BLaER1 treated with 17β-estradiol and CSF1 and Interleukin-3, amounts not matched to agents 10 nM and 100 nM (cell line): ENCODE results near the gene ISL1.

Source experiments
- H3K27ac ChIP-seq, 11 experiments: shearing (Covaris generic); formaldehyde crosslinking; 2 replicates each; pipeline ENCODE4 v1.8.1; 2022
- H3K27me3 ChIP-seq, 11 experiments: shearing (Covaris generic); formaldehyde crosslinking; 2 replicates each; pipeline ENCODE4 v1.8.1; 2022
- H3K36me3 ChIP-seq, 11 experiments: shearing (Covaris generic); formaldehyde crosslinking; 2 replicates each; pipeline ENCODE4 v1.8.1; 2022
- H3K4me1 ChIP-seq, 10 experiments: shearing (Covaris generic); formaldehyde crosslinking; 2 replicates each; pipeline ENCODE4 v1.8.1; 2022
- H3K4me2 ChIP-seq, 11 experiments: shearing (Covaris generic); formaldehyde crosslinking; 2 replicates each; pipeline ENCODE4 v1.8.1; 2022
- H3K4me3 ChIP-seq, 10 experiments: shearing (Covaris generic); formaldehyde crosslinking; 2 replicates each; pipeline ENCODE4 v1.8.1; 2022
- H3K9ac ChIP-seq, 11 experiments: shearing (Covaris generic); formaldehyde crosslinking; 2 replicates each; pipeline ENCODE4 v1.8.1; 2022
- H3K9me3 ChIP-seq, 11 experiments: shearing (Covaris generic); formaldehyde crosslinking; replicated peaks in 1 of 11; 2 replicates each; pipeline ENCODE4 v1.8.1; 2022
- H4K20me1 ChIP-seq, 11 experiments: shearing (Covaris generic); formaldehyde crosslinking; 2 replicates each; pipeline ENCODE4 v1.8.1; 2022
- Cebpa-rat ChIP-seq, 11 experiments: shearing (Covaris generic); IDR thresholded peaks; 2 replicates each; pipeline ENCODE4 v1.8.1; 2022

ISL1 gene

DNA sequence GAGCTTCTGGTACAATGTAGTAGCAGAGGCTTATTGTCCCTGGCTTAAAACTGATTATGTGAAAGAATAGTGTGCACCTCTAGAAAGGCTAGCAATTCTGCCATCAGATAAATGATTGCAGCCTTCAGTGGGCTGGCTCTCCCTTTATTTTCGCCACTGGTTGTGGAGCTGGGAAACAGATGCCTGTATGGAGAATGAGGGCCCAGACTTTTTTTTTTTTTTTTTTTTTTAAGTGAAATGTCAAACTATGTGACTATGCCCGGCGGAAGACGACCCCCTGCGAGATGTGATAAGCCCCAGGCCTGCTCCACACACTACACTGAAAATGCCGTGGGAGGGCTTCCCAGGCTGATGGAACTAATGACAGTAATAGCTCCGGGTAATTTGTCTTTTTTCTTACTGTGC is 28.7 kb downstream of the ISL1 start:
- H3K4me2 ChIP-seq, result no peak overlapping the region
- H3K4me1 ChIP-seq, result no peaks in the 10 kb centered on the region
- no peaks in the 10 kb centered on the region for H3K27me3 ChIP-seq
- no peak overlapping the region for H3K9ac ChIP-seq
- TF ChIP-seq Cebpa-rat (IDR thresholded peaks at IDR 0.05), result no peak
- H3K4me3 ChIP-seq, result no peak overlapping the region
- H4K20me1 ChIP-seq, result no peaks in the 10 kb centered on the region
- no peak overlapping the region for H3K27ac ChIP-seq
- no peaks in the 10 kb centered on the region for H3K36me3 ChIP-seq
- H3K9me3 ChIP-seq, result no peaks in the 10 kb centered on the region

DNA sequence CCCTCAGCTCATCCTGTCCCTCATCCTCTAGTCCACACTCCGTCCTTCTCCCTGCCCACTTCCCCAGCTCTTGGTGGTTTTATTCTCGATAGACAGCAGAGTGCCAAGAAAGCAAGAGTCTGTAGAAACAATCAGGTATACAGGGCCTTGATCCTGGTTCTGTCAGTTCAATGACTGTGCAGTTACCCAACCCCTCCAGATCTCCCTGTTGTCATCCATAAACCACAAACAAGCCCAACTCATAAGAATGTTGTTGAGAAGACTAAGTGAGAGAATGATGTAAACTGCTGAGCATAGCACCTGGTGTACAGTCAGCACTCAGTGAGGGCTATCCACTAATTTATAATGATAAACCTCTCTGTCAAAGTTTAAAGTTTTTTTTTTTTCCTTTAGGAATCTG is 31.3 kb downstream of the ISL1 start:
- Histone ChIP-seq H3K9me3 (no peaks in the 10 kb centered on the region), H3K4me3 (no peak overlapping the region), H3K9ac (no peak overlapping the region), H3K4me2 (no peak overlapping the region), H4K20me1 (no peaks in the 10 kb centered on the region), H3K27me3 (no peaks in the 10 kb centered on the region), H3K27ac (no peak overlapping the region), H3K36me3 (no peaks in the 10 kb centered on the region), H3K4me1 (no peaks in the 10 kb centered on the region)
- TF ChIP-seq Cebpa-rat (IDR thresholded peaks at IDR 0.05), result no peak

DNA sequence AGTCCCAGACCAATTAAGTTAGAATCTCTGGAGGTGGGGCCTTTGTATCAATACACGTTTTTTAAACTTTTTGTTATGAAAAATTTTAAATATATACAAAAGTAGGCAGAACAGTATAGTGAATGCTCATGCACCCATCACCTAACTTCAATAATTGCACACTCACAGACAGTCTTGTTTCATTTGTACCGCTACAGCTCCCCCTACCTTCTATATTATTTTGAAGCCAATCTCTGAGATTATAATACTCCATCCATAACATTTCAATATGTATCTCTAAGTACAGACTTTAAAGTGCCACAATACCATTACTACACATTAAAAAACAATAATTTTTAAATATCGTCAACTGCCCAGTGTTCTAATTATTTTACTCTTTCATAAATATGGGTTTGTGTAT is 32.9 kb downstream of the ISL1 start:
- no peaks in the 10 kb centered on the region for H4K20me1 ChIP-seq
- no peaks in the 10 kb centered on the region for H3K27me3 ChIP-seq
- no peaks in the 10 kb centered on the region for H3K36me3 ChIP-seq
- H3K9me3 ChIP-seq, result no peaks in the 10 kb centered on the region
- no peak overlapping the region for H3K4me3 ChIP-seq
- no peaks in the 10 kb centered on the region for H3K4me1 ChIP-seq
- no peak overlapping the region for H3K9ac ChIP-seq
- H3K27ac ChIP-seq, result no peak overlapping the region
- no peak overlapping the region for H3K4me2 ChIP-seq
- no peak for TF ChIP-seq Cebpa-rat (IDR thresholded peaks at IDR 0.05)

DNA sequence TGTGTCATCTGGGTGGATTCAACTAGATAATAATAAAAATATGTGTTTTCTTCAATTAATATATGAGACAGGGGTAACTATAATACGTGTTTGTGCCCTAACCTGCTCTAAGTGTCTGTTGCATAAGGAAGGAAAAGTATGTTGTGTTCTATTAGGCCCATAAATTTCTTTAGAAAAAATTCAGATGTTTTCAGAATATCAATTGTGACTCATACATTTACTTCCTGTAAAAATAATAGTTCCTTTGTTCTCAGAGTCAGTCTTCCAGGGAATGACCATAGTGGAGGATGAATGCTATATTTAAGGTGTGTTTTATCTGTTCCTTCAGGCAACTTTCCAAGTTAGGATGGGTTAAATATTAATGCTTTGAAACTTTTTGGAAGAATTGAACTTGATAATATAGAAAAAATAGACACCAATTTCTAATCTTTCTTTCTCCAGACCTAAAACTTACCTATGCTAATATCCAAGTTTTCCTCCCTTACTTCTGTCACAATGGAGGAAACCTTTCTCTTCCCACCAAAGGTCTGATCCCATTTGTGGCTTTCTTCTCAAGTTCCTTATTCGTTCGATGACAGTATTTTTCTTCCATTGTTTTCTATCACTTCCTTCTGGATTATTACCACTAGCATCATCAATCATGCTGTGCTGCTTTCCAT is 49.9 kb downstream of the ISL1 start:
- TF ChIP-seq Cebpa-rat (IDR thresholded peaks at IDR 0.05), result no peak
- Histone ChIP-seq H3K4me1 (no peaks in the 10 kb centered on the region), H3K27me3 (no peaks in the 10 kb centered on the region), H3K4me3 (no peak overlapping the region), H3K9me3 (no peaks in the 10 kb centered on the region), H3K9ac (no peak overlapping the region), H3K4me2 (no peak overlapping the region), H3K27ac (no peak overlapping the region), H3K36me3 (no peaks in the 10 kb centered on the region), H4K20me1 (no peaks in the 10 kb centered on the region)

DNA sequence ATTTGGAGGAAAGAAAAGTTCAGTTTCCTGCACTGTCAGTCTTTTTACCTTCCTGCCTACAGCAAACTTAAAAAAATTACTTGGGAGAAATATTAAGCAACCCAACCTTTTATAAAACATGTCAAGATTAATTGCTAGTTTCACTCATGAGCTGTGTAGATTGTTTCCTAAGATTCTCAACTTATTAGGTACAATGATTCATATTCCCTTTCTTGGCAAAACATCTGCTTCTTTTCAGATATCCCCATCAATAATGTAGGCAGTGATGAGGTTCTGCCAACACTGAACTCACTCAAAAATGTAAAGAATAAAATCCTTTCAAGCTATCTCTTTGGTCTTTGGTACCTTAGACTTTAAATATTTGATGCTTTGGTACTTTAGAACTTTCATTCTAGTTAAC is 56.0 kb downstream of the ISL1 start:
- H3K4me3 ChIP-seq, result no peak overlapping the region
- H3K36me3 ChIP-seq, result no peaks in the 10 kb centered on the region
- no peaks in the 10 kb centered on the region for H3K27me3 ChIP-seq
- H4K20me1 ChIP-seq, result no peaks in the 10 kb centered on the region
- no peaks in the 10 kb centered on the region for H3K9me3 ChIP-seq
- TF ChIP-seq Cebpa-rat (IDR thresholded peaks at IDR 0.05), result no peak
- H3K9ac ChIP-seq, result no peak overlapping the region
- H3K27ac ChIP-seq, result no peak overlapping the region
- no peak overlapping the region for H3K4me2 ChIP-seq
- H3K4me1 ChIP-seq, result no peaks in the 10 kb centered on the region
